ENCODE measurements around the gene HBS1L. TPM values are rescaled to one million over a fixed set of nuclear protein-coding genes. Genes with fewer than 3 reads are reported as not detected.
A peak's percentile ranks its signal among the peaks of the same experiment; 100 is the strongest.

Gene HBS1L
- total RNA-seq, 2 donors from 2014 or later, result 175 to 193 TPM

DNA sequence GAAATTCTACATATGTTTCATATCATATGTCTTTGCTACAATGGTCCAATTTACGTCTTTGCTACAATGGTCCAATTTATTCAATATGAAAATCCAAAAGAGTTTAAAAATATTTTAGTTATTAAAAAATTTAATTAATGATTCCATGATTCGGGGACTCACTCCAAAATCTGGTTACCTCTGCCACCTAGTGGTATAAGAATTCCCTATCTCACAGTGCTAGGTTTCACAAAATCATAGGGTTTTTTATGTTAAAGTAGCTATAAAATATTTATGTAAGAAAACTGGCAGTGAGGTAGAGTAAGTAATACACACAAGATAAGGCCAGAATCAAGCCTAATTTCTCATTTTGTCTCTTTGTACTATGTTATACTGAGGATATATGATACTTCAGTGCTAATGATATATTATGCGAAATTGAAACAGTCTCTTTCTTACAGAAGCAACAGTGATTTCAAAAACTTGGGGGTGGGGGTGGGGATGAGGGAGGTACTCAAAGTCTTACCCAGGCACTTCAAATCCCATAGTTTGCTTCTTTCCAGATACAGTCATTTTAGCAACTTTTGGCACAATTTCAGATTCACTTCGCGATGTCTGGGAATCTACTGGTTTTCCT is 52.3 kb downstream of the HBS1L start:
- no peak overlapping the region for H3K4me3 Mint-ChIP-seq
- DNase-seq (no peak), ATAC-seq (replicated peaks in 1 of 2) (no peak)

DNA sequence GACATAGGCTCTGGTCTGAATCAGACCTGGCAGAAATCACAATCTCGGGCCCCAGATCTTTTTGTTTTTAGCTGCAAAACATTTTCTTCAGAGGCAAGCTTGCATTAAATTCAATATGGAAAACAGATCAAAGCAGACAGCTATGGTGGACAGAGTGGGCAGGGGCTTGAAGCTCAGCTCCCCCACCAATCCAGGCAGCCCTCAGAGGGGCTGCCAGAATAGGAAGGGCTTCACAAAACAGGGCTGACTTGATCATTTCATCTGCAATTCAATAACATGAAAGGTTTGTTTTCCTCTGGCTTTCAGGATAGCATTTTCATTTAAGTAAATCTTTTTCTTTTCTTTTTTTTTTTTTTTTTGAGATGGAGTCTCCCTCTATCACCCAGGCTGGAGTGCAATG is 55.5 kb downstream of the HBS1L start:
- Mint-ChIP-seq H3K9me3 (no peaks in the 10 kb centered on the region), H3K27ac (no peak overlapping the region), H3K36me3 (ENCODE audit: insufficient read depth in 2 of 2) (peaks cover 10 to 23% of the 10 kb centered on the region in 2 donors), H3K4me1 (ENCODE audit: low read depth) (peaks cover 29% of the 10 kb centered on the region), H3K27me3 (ENCODE audit: low read depth) (no peaks in the 10 kb centered on the region), H3K4me3 (no peak overlapping the region)
- no peak for ATAC-seq (replicated peaks in 1 of 2)
- no peak for DNase-seq

More for the DNA sequence above, 52.3 kb downstream of the HBS1L start:
- H3K4me1 Mint-ChIP-seq (ENCODE audit: low read depth), result peaks cover 24% of the 10 kb centered on the region
- H3K36me3 Mint-ChIP-seq (ENCODE audit: insufficient read depth in 2 of 2), result peaks cover 6 to 9% of the 10 kb centered on the region in 2 donors
- no peaks in the 10 kb centered on the region for H3K27me3 Mint-ChIP-seq (ENCODE audit: low read depth)
- no peaks in the 10 kb centered on the region for H3K9me3 Mint-ChIP-seq
- no peak overlapping the region for H3K27ac Mint-ChIP-seq

DNA sequence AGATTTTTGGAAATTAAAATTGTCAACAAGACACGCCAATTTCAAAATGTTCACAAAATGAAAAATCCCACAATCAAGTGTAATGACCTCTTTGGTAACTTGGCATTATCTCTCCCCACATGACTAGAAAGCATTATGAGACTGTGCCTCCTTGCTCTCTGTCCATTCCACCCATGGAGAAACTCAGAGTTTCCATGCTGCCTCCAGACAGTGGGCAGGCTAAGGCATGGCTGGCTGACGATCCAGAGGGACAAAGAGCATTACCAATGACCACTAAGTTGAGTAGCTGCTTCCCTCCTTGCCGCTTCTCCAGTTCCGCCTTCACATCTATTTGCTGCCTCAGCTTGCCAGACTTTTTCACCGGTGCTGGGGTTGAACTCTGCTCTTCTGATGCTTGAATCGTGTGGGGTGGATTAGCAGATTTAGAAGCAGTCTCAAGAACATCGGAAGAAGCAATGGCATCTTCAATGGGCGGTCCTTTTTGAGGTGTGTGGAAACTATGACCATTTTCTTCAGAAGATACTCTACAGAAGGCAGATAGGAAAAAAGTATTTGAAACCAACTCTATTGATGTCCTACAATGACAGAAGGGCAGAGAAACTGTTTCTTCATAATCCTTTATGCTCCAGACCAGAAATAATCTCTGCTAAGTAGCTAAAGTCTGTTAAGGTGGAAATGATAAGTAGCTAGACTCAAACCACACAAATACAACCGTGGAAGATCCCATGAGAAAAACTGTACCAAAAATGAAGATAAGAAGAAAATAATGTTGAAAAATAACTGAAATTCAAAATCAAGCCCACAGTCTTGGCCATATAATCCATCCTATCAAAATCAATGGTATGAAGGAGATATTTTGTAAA is 57.3 kb downstream of the HBS1L start:
- H3K4me3 Mint-ChIP-seq, result no peak overlapping the region
- ATAC-seq (replicated peaks in 1 of 2), result no peak

DNA sequence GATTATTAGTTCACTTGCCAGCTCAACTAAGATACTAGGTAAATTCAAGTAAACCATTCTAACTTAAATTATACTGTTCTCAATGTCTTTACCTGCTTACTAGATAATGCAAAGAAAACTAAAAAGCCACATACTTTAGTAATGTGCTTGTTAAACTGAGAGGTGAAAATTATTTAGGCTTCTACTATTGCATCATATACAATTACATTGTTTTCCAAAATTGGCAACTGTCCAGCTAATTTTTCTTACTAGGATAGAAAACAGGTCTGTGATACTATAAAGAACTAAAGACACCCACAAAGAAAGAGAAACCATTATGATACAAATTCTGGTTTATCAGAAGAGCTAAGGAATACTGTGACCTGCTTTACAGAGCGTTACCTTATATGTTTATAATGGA is 59.1 kb downstream of the HBS1L start:
- Mint-ChIP-seq H3K27me3 (ENCODE audit: low read depth) (no peaks in the 10 kb centered on the region), H3K36me3 (ENCODE audit: insufficient read depth in 2 of 2) (peaks cover 8 to 26% of the 10 kb centered on the region in 2 donors), H3K27ac (peak overlapping the region; percentile 70), H3K4me3 (no peak overlapping the region), H3K9me3 (no peaks in the 10 kb centered on the region), H3K4me1 (ENCODE audit: low read depth) (peaks cover 24% of the 10 kb centered on the region)
- ATAC-seq (replicated peaks in 1 of 2) (no peak), DNase-seq (no peak)

More for the DNA sequence above, 57.3 kb downstream of the HBS1L start:
- DNase-seq, result no peak
- Mint-ChIP-seq H3K9me3 (no peaks in the 10 kb centered on the region), H3K4me1 (ENCODE audit: low read depth) (peaks cover 24% of the 10 kb centered on the region), H3K27ac (no peak overlapping the region), H3K27me3 (ENCODE audit: low read depth) (no peaks in the 10 kb centered on the region), H3K36me3 (ENCODE audit: insufficient read depth in 2 of 2) (peaks cover 10 to 28% of the 10 kb centered on the region in 2 donors)

DNA sequence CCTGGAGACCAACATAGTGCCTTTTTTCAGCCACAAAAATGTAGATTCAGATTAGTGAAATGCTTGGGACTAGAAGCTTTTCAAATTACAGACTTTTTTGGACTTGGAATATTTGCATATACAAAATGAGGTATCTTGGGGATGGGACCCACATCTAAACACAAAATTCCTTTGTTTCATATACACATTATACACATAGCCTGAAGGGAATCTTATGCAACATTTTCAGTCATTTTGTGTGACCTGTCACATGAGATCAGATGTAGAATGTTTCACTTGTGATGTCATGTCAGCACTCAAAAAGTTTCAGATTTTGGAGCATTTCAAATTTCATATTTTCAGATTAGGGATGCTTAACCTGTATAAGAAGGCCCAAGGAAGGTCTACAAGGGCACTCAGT is 60.2 kb downstream of the HBS1L start:
- Mint-ChIP-seq H3K4me3 (no peak overlapping the region), H3K9me3 (no peaks in the 10 kb centered on the region), H3K27ac (no peak overlapping the region), H3K27me3 (ENCODE audit: low read depth) (no peaks in the 10 kb centered on the region), H3K36me3 (ENCODE audit: insufficient read depth in 2 of 2) (peaks cover 9 to 27% of the 10 kb centered on the region in 2 donors), H3K4me1 (ENCODE audit: low read depth) (peaks cover 24% of the 10 kb centered on the region)
- ATAC-seq (replicated peaks in 1 of 2) (no peak), DNase-seq (no peak)

DNA sequence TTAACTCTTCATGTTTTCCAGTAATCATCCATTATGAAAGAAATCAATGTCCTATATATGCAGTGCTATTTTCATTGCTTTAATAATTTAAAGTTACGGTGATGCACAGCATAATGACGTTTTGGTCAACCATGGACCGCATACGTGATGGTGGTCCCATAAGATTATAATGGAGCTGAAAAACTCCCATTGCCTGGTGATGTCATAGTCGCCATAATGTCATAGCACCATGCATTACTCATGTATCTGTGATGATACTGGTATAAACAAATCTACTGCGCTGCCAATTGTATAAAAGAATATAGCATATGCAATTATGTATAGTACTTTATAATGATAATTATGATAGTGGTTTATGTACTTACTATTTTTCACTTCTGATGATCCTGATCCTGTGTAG is 62.5 kb downstream of the HBS1L start:
- Mint-ChIP-seq H3K9me3 (no peaks in the 10 kb centered on the region), H3K36me3 (ENCODE audit: insufficient read depth in 2 of 2) (peaks cover 4 to 30% of the 10 kb centered on the region in 2 donors), H3K27ac (no peak overlapping the region), H3K4me1 (ENCODE audit: low read depth) (peaks cover 5% of the 10 kb centered on the region), H3K4me3 (no peak overlapping the region), H3K27me3 (ENCODE audit: low read depth) (no peaks in the 10 kb centered on the region)
- no peak for DNase-seq
- no peak for ATAC-seq (replicated peaks in 1 of 2)

DNA sequence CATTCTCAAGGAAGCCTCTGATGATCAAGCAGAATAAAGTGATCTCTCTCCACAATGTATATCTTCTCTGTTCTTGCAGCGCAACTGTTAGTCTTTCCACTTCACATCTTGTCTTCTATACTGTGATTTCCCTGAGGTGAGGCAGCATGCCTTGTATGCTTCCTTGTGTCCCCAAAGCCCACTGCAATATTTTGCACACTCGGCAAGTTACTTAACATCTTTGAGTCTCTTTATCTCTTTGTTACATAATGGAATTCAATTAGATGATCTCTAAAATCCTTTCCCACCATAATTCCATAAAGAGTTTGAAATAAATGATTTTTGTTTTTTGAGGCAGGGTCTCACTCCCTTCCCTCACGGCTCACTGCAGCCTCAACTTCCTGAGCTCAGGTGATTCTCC is 64.4 kb downstream of the HBS1L start:
- Mint-ChIP-seq H3K4me1 (ENCODE audit: low read depth) (no peaks in the 10 kb centered on the region), H3K36me3 (ENCODE audit: insufficient read depth in 2 of 2) (peaks cover 2 to 22% of the 10 kb centered on the region in 2 donors), H3K27me3 (ENCODE audit: low read depth) (no peaks in the 10 kb centered on the region), H3K27ac (no peak overlapping the region), H3K9me3 (no peaks in the 10 kb centered on the region), H3K4me3 (no peak overlapping the region)
- ATAC-seq (replicated peaks in 1 of 2) (no peak), DNase-seq (no peak)

DNA sequence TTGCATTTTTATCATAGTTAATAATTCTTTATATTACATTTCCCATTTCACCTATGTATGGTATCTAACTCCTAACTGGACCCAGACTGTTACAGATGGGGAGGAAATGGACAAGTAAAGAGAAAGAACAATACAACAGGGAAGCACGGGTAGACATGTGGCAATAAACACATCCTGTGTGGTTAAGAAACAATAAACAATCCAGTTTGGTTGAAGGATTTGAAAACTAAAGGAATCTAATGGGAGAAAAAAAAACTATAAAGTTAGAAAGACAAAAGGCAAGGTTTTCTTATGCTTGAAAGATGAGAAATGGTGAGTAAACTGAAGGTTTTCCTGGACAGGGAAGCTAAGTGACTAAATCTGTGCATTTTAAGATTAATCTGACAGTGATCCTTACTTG is 69.8 kb downstream of the HBS1L start:
- Mint-ChIP-seq H3K9me3 (no peaks in the 10 kb centered on the region), H3K4me1 (ENCODE audit: low read depth) (peaks cover 33% of the 10 kb centered on the region), H3K27me3 (ENCODE audit: low read depth) (no peaks in the 10 kb centered on the region), H3K4me3 (no peak overlapping the region), H3K27ac (peak overlapping the region; percentile 43), H3K36me3 (ENCODE audit: insufficient read depth in 2 of 2) (peaks cover 17 to 32% of the 10 kb centered on the region in 2 donors)
- ATAC-seq (replicated peaks in 1 of 2) (no peak), DNase-seq (no peak)

DNA sequence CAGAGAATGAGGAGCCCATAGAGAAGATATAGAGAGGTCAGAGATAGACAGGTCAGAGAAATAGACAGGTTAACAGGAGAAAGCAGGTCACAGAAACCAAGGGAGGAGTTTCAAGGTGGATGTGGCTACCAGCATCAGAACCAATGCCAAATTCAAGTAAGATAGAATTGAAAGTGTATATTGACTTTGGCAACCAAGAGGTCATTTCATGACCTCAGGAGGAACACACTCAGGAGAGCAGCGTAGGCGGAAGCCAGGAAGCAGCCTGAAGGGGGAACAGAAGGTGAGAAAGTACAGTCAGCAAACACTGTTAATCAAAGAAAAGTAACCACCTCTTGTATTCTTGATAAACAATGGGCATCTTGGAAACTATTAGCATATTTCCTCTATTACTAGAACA is 70.8 kb downstream of the HBS1L start:
- no peak for ATAC-seq (replicated peaks in 1 of 2)
- DNase-seq, result no peak
- peaks cover 17 to 38% of the 10 kb centered on the region in 2 donors for H3K36me3 Mint-ChIP-seq (ENCODE audit: insufficient read depth in 2 of 2)
- no peak overlapping the region for H3K27ac Mint-ChIP-seq
- peak overlapping the region in 1 of 2 donors; percentile 3 for H3K4me3 Mint-ChIP-seq
- no peaks in the 10 kb centered on the region for H3K27me3 Mint-ChIP-seq (ENCODE audit: low read depth)
- H3K4me1 Mint-ChIP-seq (ENCODE audit: low read depth), result peaks cover 43% of the 10 kb centered on the region
- H3K9me3 Mint-ChIP-seq, result no peaks in the 10 kb centered on the region

DNA sequence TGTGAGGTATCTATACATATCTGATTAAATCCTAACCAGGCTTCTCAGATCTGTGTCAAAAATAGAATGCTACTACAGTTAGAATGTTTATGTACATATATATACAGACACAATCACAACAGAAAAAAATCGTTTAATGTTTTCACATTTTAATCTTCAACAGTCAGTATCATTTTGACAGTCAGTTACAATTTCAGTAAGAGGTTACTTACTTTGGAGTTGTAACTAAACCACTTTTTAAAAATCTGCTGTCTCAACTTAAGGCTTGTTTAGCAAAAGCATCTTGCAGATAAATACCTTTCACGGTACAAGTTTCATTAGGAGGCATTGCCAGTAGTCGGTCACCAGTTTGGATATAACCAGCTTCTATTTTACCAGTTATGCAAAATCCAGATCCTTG is 72.5 kb downstream of the HBS1L start:
- DNase-seq, result no peak
- Mint-ChIP-seq H3K4me3 (peak overlapping the region in 1 of 2 donors; percentile 48), H3K9me3 (no peaks in the 10 kb centered on the region), H3K27me3 (ENCODE audit: low read depth) (no peaks in the 10 kb centered on the region), H3K27ac (no peak overlapping the region), H3K36me3 (ENCODE audit: insufficient read depth in 2 of 2) (peaks cover 20 to 40% of the 10 kb centered on the region in 2 donors), H3K4me1 (ENCODE audit: low read depth) (peaks cover 48% of the 10 kb centered on the region)
- ATAC-seq (replicated peaks in 1 of 2), result no peak

DNA sequence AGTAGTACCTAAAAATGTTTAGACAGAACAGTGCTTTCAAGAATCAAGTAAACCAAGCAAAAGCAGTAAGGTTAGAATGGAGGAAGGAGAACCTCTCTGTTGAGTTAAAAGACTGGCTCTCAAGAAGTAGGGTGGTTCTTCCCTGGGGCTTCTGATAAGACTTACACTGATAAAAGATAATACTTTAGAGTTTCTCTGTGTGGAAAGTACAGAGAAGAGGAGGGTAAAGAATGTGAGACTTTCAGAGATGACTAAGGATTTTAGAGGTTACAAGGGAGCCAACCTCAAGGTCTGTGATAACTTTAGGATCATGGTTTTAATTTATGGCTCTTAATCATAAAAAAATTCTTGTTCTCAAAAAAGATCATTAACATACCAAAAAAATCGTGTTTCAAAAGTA is 73.8 kb downstream of the HBS1L start:
- peaks cover 28 to 46% of the 10 kb centered on the region in 2 donors for H3K36me3 Mint-ChIP-seq (ENCODE audit: insufficient read depth in 2 of 2)

DNA sequence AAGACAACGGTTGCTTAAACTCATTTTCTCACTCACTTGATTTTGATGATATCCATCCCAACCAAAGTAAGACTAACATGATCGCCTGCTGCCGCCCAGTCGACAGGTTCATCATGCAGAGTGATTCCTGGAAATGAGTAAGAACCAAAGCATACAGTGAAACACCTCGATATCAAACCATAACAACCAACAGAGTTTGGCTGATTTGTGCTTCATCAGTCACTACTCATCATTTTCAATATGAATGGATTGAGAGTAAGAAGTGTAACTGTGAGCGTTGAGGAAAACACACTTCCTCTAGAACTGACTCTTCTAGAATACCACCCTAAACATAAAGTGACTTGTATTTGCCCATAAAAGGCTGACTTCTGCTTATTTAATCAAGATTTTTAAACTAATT is 75.5 kb downstream of the HBS1L start:
- H3K27ac Mint-ChIP-seq, result peak overlapping the region; percentile 88
- H3K9me3 Mint-ChIP-seq, result peaks cover 0 to 6% of the 10 kb centered on the region in 2 donors
- peak overlapping the region; percentile 44 to 65 for H3K4me3 Mint-ChIP-seq
- peak; percentile 91 to 92 for ATAC-seq (replicated peaks in 1 of 2)
- peak; percentile 65 to 71 for DNase-seq
- H3K4me1 Mint-ChIP-seq (ENCODE audit: low read depth), result peaks cover 52% of the 10 kb centered on the region
- no peaks in the 10 kb centered on the region for H3K27me3 Mint-ChIP-seq (ENCODE audit: low read depth)
- peaks cover 33 to 54% of the 10 kb centered on the region in 2 donors for H3K36me3 Mint-ChIP-seq (ENCODE audit: insufficient read depth in 2 of 2)

More for the DNA sequence above, 73.8 kb downstream of the HBS1L start:
- Mint-ChIP-seq H3K9me3 (peaks cover 0 to 2% of the 10 kb centered on the region in 2 donors), H3K4me3 (peak overlapping the region; percentile 11 to 67), H3K27me3 (ENCODE audit: low read depth) (no peaks in the 10 kb centered on the region), H3K27ac (peak overlapping the region; percentile 50), H3K4me1 (ENCODE audit: low read depth) (peaks cover 48% of the 10 kb centered on the region)
- ATAC-seq (replicated peaks in 1 of 2) (peak; percentile 56 to 64), DNase-seq (peak in 1 of 2 donors; percentile 12)

DNA sequence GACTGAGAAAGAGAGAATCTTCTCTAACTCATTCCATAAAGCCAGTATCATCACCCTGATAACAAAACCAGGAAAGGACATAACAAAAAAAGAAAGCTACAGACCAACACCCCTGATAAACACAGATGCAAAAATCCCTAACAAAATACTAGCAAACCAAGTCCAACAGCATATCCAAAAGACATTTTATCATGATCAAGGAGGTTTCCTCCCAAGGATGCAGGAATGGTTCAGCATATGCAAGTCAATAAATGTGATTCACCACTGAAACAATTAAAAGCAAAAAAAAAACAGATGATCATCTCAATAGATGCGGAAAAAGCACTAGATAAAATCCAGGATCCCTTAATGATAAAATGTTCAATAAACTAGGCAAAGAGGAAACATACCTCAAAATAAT is 80.3 kb downstream of the HBS1L start:
- Mint-ChIP-seq H3K4me3 (no peak overlapping the region), H3K27ac (no peak overlapping the region), H3K27me3 (ENCODE audit: low read depth) (no peaks in the 10 kb centered on the region), H3K36me3 (ENCODE audit: insufficient read depth in 2 of 2) (peaks cover 28 to 47% of the 10 kb centered on the region in 2 donors), H3K4me1 (ENCODE audit: low read depth) (peaks cover 18% of the 10 kb centered on the region), H3K9me3 (peaks cover 0 to 6% of the 10 kb centered on the region in 2 donors)
- DNase-seq, result no peak
- ATAC-seq (replicated peaks in 1 of 2), result no peak

Data from activated T-cell treated with anti-CD3 and anti-CD28 coated beads, Interleukin-2, amount 50 U/mL, for 72 hours (primary cell).